Measurements from ENCODE around the gene TPCN1. TPM values are rescaled to one million over a fixed set of nuclear protein-coding genes. Genes with fewer than 3 reads are reported as not detected.

TPCN1 gene
- total RNA-seq, 6 experiments from 2014 or later = 18.0 to 34.6 (median 28.3) TPM

DNA sequence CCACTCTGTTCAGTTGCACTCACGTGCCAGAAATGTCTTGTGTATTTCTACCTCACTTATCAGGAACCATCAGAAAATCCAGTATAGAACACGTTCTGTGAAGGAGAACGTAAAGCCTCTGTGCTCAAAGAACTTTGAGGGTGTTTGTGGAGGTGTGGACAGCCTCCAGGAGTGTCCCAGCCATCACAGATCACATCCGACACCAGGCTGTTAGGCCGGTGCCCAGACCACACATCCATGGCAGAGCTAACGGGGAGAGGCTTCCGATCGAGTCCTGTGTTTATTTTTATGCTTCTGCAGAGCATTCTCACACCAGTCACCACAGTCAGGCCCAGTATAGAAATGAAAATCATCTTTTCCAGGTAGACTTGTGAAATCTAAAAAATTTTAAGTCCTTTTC, 53.6 kb downstream of the TPCN1 start:
- H3K27me3 ChIP-seq = no peaks in the 10 kb centered on the region
- peaks cover 0 to 55% (median 17%) of the 10 kb centered on the region in 4 donors for H3K36me3 ChIP-seq
- TF ChIP-seq, protein P1, sequence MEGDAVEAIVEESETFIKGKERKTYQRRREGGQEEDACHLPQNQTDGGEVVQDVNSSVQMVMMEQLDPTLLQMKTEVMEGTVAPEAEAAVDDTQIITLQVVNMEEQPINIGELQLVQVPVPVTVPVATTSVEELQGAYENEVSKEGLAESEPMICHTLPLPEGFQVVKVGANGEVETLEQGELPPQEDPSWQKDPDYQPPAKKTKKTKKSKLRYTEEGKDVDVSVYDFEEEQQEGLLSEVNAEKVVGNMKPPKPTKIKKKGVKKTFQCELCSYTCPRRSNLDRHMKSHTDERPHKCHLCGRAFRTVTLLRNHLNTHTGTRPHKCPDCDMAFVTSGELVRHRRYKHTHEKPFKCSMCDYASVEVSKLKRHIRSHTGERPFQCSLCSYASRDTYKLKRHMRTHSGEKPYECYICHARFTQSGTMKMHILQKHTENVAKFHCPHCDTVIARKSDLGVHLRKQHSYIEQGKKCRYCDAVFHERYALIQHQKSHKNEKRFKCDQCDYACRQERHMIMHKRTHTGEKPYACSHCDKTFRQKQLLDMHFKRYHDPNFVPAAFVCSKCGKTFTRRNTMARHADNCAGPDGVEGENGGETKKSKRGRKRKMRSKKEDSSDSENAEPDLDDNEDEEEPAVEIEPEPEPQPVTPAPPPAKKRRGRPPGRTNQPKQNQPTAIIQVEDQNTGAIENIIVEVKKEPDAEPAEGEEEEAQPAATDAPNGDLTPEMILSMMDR (IDR thresholded peaks at IDR 0.05) = no peak
- TF ChIP-seq POLR2A (IDR thresholded peaks at IDR 0.05) = no peak
- H3K4me3 ChIP-seq = no peak overlapping the region
- ATAC-seq (no peak), DNase-seq (peak in 1 of 3 donors; percentile 4)
- peaks cover 0 to 15% (median 10%) of the 10 kb centered on the region in 4 donors for H3K4me1 ChIP-seq
- intact Hi-C loops (cut with DNase I) = no loop called here
- H3K27ac ChIP-seq = no peak overlapping the region
- 91% methylated on average over 5 of the region's 8 CpGs for WGBS (ENCODE audit: insufficient coverage, low coverage, low lambda C conversion rate, missing lambda C conversion rate)
- H3K9me3 ChIP-seq = no peaks in the 10 kb centered on the region

DNA sequence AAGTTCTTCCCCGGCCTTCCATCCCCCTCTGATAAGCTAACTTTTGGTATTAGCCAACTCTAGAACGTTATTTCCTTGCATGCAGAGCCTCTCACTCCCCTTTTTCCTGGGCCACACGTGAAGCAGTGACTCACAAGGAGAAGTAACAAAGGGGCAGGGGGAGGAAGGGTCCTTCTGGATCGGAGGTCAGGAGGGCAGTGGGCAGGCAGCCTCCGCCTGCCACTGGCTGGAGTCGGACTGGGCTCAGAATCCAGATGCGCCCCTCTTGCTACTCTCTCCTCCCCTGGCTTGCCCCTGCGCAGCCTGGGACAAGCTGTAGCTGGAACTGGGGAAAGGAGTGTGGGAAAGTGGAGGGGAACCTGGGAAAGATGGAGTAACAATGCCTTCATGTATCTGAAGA, 55.0 kb downstream of the TPCN1 start:
- H3K27me3 ChIP-seq = no peaks in the 10 kb centered on the region
- ATAC-seq = no peak
- H3K4me1 ChIP-seq = peaks cover 0 to 15% (median 10%) of the 10 kb centered on the region in 4 donors
- no peak overlapping the region for H3K27ac ChIP-seq
- peak in 1 of 3 donors; percentile 9 for DNase-seq
- WGBS (ENCODE audit: insufficient coverage, low coverage, low lambda C conversion rate, missing lambda C conversion rate) = 82% methylated on average over 7 of the region's 8 CpGs
- TF ChIP-seq, protein P1 (IDR thresholded peaks at IDR 0.05) = no peak
- TF ChIP-seq POLR2A (IDR thresholded peaks at IDR 0.05) = no peak
- H3K4me3 ChIP-seq = no peak overlapping the region
- H3K36me3 ChIP-seq = peaks cover 0 to 67% (median 19%) of the 10 kb centered on the region in 4 donors
- no peaks in the 10 kb centered on the region for H3K9me3 ChIP-seq
- intact Hi-C loops (cut with DNase I) = no loop called here

DNA sequence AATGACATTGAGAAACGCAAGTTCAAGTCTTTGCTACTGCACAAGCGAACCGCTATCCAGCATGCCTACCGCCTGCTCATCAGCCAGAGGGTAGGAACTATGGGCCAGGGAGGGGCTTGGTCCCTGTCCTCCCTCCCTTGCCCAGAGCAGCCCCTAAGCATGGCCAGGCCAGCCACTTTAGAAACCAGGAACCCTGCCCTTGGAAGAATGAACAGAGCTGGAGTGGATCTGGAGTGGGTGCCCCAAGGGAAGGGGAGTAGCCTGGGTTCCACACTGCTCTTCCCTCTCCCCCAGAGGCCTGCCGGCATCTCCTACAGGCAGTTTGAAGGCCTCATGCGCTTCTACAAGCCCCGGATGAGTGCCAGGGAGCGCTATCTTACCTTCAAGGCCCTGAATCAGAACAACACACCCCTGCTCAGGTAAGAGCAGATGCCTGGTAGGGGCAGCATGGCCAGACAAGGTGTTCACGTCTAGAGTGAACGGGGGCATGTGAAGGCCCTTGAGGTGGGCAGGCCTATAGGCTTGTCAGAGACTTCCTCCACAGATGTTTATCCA, 55.8 kb downstream of the TPCN1 start:
- WGBS (ENCODE audit: insufficient coverage, low coverage, low lambda C conversion rate, missing lambda C conversion rate) = 100% methylated on average over 2 of the region's 10 CpGs
- H3K36me3 ChIP-seq = peaks cover 0 to 67% (median 19%) of the 10 kb centered on the region in 4 donors
- peak in 1 of 3 donors; percentile 2 for DNase-seq

DNA sequence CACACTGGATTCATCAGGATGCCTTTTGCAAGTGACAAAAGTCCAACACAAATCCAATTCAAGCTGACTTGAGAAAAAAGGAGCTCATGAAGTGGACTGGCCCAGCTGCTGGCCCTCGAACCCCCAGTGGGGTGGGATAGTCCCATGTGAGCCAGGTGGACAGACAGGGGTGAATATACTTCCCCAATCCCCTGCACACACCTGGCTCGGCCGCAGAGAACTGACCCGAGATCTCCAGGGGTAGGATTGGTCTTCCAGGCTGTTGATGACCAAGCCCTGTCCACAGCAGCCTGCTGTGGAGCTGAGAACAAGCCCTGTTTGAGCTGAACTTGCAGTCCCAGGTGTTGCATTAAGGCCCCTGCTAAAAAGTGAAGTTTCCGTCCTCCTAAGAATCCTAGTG, 56.2 kb downstream of the TPCN1 start:
- Histone ChIP-seq H3K4me1 (peaks cover 0 to 4% (median 4%) of the 10 kb centered on the region in 4 donors), H3K9me3 (no peaks in the 10 kb centered on the region), H3K4me3 (no peak overlapping the region), H3K27me3 (no peaks in the 10 kb centered on the region), H3K36me3 (peaks cover 0 to 67% (median 19%) of the 10 kb centered on the region in 4 donors), H3K27ac (no peak overlapping the region)
- ATAC-seq (no peak), DNase-seq (no peak)
- 100% methylated on average over 2 of the region's 5 CpGs for WGBS (ENCODE audit: insufficient coverage, low coverage, low lambda C conversion rate, missing lambda C conversion rate)
- intact Hi-C loops (cut with DNase I) = no loop called here
- no peak for TF ChIP-seq POLR2A (IDR thresholded peaks at IDR 0.05)

More for the DNA sequence above, 55.8 kb downstream of the TPCN1 start:
- Histone ChIP-seq H3K9me3 (no peaks in the 10 kb centered on the region), H3K4me3 (no peak overlapping the region), H3K27ac (no peak overlapping the region), H3K27me3 (no peaks in the 10 kb centered on the region), H3K4me1 (peaks cover 0 to 9% (median 7%) of the 10 kb centered on the region in 4 donors)
- intact Hi-C loops (cut with DNase I) = no loop called here
- ATAC-seq = no peak
- TF ChIP-seq POLR2A (IDR thresholded peaks at IDR 0.05) = no peak
- TF ChIP-seq, protein P1 (IDR thresholded peaks at IDR 0.05) = no peak

DNA sequence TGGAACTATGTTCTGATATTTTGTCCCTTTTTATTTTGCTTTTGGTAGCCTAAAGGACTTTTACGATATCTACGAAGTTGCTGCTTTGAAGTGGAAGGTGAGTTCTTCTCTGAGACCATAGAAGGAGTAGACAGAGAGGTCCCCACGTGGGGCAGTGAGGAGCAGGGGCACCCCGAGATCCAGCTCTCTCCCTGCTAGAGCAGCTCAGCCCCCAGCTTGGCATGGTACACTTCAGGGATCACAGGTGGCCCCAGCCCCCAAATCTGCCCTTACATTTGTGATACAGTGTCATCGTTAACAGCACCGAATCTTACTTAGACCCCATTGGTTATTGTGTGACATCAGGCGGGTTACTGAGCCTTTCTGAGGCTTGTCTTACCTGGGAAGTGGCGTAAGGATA, 56.9 kb downstream of the TPCN1 start:
- H3K27ac ChIP-seq = no peak overlapping the region
- ATAC-seq (no peak), DNase-seq (no peak)
- H3K9me3 ChIP-seq = no peaks in the 10 kb centered on the region
- H3K27me3 ChIP-seq = no peaks in the 10 kb centered on the region
- WGBS (ENCODE audit: insufficient coverage, low coverage, low lambda C conversion rate, missing lambda C conversion rate) = 94% methylated on average over 7 of the region's 8 CpGs
- peaks cover 0 to 72% (median 19%) of the 10 kb centered on the region in 4 donors for H3K36me3 ChIP-seq
- no peak overlapping the region for H3K4me3 ChIP-seq
- intact Hi-C loops (cut with DNase I) = no loop called here
- TF ChIP-seq, protein P1 (IDR thresholded peaks at IDR 0.05) = no peak
- no peak for TF ChIP-seq POLR2A (IDR thresholded peaks at IDR 0.05)
- no peaks in the 10 kb centered on the region for H3K4me1 ChIP-seq
